ENCODE results near the gene GHITM. TPM values are rescaled to one million over a fixed set of nuclear protein-coding genes. Genes with fewer than 3 reads are reported as not detected.
A peak's percentile ranks its signal among the peaks of the same experiment; 100 is the strongest.
"Not testable (repeated sequence)": the region's sequence is repeated elsewhere in the genome, so short reads cannot be mapped to it uniquely, and the experiment has no call there.

The GHITM gene, protein sequence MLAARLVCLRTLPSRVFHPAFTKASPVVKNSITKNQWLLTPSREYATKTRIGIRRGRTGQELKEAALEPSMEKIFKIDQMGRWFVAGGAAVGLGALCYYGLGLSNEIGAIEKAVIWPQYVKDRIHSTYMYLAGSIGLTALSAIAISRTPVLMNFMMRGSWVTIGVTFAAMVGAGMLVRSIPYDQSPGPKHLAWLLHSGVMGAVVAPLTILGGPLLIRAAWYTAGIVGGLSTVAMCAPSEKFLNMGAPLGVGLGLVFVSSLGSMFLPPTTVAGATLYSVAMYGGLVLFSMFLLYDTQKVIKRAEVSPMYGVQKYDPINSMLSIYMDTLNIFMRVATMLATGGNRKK
- 100 to 1,000 TPM; 192 to 197 TPM for total RNA-seq

DNA sequence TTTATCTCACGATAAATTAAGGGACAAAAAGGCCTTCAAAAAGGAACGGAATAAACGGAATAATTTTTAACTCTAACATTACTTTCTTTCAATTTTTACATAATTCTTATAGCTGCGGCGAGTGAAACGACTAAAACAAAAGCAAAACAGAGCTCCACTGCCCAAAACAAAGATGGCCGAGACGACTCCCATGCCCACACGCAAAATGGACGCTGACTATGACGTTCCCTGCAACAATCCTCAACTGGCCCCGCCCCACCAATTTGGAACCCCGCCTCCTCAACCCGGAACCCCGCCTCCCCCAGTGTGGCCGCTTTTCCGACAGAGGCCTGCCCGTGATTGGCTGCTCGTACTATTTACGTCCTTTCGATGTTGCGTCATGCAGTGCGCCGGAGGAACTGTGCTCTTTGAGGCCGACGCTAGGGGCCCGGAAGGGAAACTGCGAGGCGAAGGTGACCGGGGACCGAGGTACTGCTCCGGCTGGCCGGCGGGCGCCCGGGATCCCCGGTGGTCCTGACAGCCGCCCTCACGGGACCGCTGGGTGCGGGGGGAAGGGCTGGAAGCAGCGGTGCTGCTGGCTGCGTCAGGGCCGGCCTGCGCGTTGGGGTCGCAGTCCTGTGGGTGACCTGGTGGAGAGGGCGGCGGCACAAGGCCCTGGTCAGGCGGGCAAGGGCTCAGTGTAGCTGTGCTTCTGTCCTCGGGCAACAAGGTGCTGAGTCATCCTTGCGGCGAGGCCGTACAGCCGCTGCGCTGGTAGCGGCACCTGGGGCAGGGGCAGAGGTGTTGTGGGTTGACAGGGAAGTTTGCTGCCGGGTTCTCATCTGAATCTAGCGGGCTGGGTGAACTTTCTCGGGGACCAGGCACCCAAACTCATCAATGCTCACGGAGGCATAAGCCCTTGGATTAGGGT lies at the start of gene GHITM:
GHITM (plus strand) TSS at position 384 of the 910 bp plus-strand sequence. CDS start 1,992 bp downstream, outside the sequence.
- Mint-ChIP-seq H3K4me1 (ENCODE audit: low read depth) (peaks cover 34% of the 10 kb centered on the region), H3K36me3 (peaks cover 20% of the 10 kb centered on the region), H3K4me3 (peak within 1 kb of the TSS; percentile 97), H3K27me3 (no peaks in the 10 kb centered on the region), H3K27ac (peak within 1 kb of the TSS; percentile 95), H3K9me3 (no peaks in the 10 kb centered on the region)
- CTCF ChIA-PET, result interaction anchor here (0.9 to 3.2 kb wide), 5 partner anchors 8 to 195 kb away, joined by 3 to 26 read pairs (median 3); no protein-coding TSS in a partner anchor
- intact Hi-C loops (cut with micrococcal nuclease), result loop anchor here (1.0 to 5.0 kb wide), 8 partner anchors 9 to 459 kb away; partner anchors contain the start of genes CCSER2 and CDHR1
- peak; percentile 100 for DNase-seq
- POLR2A ChIA-PET, result interaction anchor here (1.1 to 1.2 kb wide), 3 partner anchors 9 to 189 kb away, joined by 3 to 6 read pairs (median 4); partner anchors contain the start of gene CCSER2

DNA sequence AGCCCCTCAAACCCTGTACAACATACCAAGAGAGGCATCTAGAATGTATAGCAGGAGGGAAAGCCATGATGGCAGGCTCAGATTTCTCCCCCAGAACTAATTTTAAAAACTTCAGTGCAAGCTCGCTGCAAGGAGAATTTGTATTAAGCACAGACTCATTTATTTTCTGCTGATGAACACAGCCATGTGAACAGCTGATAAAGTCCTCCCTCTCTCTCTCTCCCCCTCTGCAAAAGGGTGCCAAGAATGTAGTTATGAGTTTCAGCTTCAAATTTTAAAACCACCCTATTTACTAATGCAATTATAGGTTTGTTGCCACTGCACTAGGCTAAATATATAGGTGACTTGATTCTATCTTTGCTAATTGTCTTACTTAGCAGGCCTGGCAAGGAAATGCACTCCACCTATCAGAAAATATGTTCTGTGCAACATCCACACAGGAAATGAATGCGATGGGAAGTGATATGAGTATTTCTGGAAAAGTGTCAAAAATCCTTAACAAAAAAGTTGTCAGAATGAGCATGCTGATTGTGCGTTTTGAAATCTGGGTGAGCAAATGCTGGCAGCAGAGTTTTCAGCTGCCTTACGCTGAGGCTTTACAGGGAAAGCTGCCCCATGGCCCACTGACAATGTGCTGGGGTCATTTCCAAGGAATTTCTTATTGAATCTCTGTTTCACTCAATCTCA lies 43.4 kb upstream of the GHITM start:
- H3K27me3 Mint-ChIP-seq, result no peaks in the 10 kb centered on the region
- DNase-seq, result no peak
- H3K9me3 Mint-ChIP-seq, result no peaks in the 10 kb centered on the region
- H3K4me3 Mint-ChIP-seq, result no peak overlapping the region
- POLR2A ChIA-PET, result no interaction called here
- intact Hi-C loops (cut with micrococcal nuclease), result no loop called here
- CTCF ChIA-PET, result interaction anchor here (1.1 kb wide), 1 partner anchor 10 kb away, joined by 3 read pairs; no protein-coding TSS in a partner anchor
- no peaks in the 10 kb centered on the region for H3K4me1 Mint-ChIP-seq (ENCODE audit: low read depth)
- no peak overlapping the region for H3K27ac Mint-ChIP-seq
- no peaks in the 10 kb centered on the region for H3K36me3 Mint-ChIP-seq

DNA sequence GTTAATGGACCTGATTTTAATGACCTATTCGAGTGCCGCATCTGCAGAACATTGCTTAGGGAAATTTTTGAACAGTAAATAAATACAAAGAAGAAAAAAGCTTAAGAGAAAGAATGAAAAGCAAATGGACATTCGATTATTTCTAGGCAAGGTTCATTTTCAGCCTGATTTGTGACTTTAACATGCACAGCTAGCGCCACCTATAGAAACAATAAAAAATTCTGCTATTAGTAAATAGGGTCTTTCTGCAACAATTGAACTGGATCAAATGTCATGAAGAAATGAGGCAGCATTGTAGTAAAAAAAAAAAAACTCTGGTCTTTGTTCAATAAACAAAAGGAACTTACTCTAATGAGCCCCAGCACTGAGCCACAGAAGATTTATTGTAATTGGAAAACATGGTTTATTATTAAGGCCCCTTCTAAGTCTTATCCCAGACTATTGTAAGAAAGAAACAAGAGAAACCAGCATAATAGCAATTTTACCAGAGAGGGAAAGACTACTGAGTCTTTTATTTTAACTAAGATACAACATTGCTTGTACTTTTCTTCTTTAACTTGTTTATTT lies 41.4 kb upstream of the GHITM start:
- H3K9me3 Mint-ChIP-seq, result no peaks in the 10 kb centered on the region
- no peaks in the 10 kb centered on the region for H3K36me3 Mint-ChIP-seq
- CTCF ChIA-PET, result interaction anchor here (0.7 to 2.1 kb wide), 5 partner anchors 10 to 610 kb away, joined by 3 to 8 read pairs (median 6); no protein-coding TSS in a partner anchor
- no peak overlapping the region for H3K27ac Mint-ChIP-seq
- no peaks in the 10 kb centered on the region for H3K4me1 Mint-ChIP-seq (ENCODE audit: low read depth)
- POLR2A ChIA-PET, result no interaction called here
- H3K27me3 Mint-ChIP-seq, result no peaks in the 10 kb centered on the region
- no peak overlapping the region for H3K4me3 Mint-ChIP-seq
- intact Hi-C loops (cut with micrococcal nuclease), result no loop called here
- DNase-seq, result no peak

DNA sequence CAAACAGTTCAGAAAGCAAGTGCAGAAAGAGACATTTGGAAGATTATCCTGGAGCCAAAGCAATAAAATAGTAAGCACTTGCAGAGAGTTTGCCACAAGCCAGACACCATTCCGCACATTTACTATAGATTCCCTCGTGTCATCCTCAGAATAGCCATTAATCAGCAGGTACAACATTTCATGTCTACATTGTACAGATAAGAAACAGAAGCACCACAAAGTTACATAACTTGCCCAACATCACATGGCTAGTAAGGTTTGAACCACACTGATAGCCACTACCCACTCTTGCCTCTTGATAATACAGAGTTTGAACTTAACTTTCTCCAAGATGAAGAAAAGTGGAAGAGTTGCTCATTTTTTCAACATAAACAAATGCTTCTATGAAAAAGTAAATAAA lies 40.6 kb upstream of the GHITM start:
- Mint-ChIP-seq H3K27ac (no peak overlapping the region), H3K4me1 (ENCODE audit: low read depth) (no peaks in the 10 kb centered on the region), H3K27me3 (no peaks in the 10 kb centered on the region), H3K4me3 (no peak overlapping the region), H3K9me3 (no peaks in the 10 kb centered on the region), H3K36me3 (no peaks in the 10 kb centered on the region)
- CTCF ChIA-PET, result interaction anchor here (1.6 to 2.1 kb wide), 2 partner anchors 10 to 39 kb away, joined by 4 to 6 read pairs; no protein-coding TSS in a partner anchor
- POLR2A ChIA-PET, result no interaction called here
- no peak for DNase-seq
- intact Hi-C loops (cut with micrococcal nuclease), result no loop called here

DNA sequence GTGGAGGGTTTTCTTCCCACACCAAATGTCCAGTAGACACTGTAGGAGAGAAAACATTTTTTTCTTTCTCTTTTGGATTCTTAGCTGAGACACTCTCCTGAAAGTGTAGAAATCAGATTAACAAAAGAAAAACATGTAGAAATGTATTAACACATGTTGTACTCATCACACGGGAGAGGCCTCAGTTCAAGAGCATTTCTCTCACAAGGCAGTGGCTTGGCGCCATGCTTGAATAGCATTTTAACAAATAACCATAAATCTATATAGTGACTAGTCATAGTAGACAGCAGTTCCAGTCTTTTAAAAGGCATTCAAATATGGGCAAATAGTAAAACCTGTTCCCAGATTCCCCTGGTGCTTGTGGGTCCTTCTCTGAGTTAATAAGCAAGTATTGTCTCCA lies 38.3 kb upstream of the GHITM start:
- DNase-seq, result no peak
- Mint-ChIP-seq H3K4me3 (no peak overlapping the region), H3K9me3 (no peaks in the 10 kb centered on the region), H3K27me3 (no peaks in the 10 kb centered on the region), H3K27ac (no peak overlapping the region), H3K4me1 (ENCODE audit: low read depth) (no peaks in the 10 kb centered on the region), H3K36me3 (no peaks in the 10 kb centered on the region)
- ChIA-PET CTCF (no interaction called here), POLR2A (no interaction called here)
- intact Hi-C loops (cut with micrococcal nuclease), result no loop called here

DNA sequence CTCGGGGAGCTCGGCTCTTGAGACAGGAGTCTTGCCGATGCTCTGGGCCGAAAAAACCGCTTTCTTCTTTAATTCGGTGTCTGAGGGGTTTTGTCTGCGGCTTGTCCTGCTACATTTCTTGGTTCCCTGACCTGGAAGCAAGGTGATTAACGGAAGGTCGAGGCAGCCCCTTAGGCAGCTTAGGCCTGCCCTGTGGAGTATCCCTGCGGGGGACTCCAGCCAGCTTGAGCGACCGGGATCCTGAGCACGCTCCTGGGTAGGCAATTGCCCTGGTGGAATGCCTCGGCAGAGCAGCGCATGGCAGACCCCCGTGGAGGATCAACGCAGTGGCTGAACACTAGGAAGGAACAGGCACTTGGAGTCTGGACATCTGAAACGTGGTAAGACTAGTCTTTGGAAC lies 30.5 kb upstream of the GHITM start:
- ChIA-PET POLR2A (no interaction called here), CTCF (no interaction called here)
- Mint-ChIP-seq H3K4me1 (ENCODE audit: low read depth) (no peaks in the 10 kb centered on the region), H3K4me3 (no peak overlapping the region), H3K27ac (no peak overlapping the region), H3K9me3 (no peaks in the 10 kb centered on the region), H3K36me3 (no peaks in the 10 kb centered on the region), H3K27me3 (peaks cover 6% of the 10 kb centered on the region)
- intact Hi-C loops (cut with micrococcal nuclease), result no loop called here
- DNase-seq, result no peak

DNA sequence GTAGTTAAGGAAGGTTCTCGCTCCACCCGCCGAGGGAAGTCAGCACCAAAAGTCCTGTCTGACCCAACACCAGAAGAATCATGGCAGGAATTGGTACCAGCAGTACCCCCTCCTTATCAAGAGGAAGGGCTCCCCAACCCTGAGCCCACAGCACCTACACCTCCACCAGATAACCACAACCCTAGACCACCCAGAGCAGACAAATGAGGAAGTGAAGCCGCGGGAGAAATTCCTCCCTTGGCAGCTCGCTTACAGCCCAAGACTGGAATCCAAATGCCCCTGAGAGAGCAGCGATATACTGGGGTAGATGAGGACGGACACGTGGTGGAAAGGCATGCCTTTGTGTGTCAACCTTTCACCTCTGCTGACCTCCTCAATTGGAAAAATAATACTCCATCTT lies 29.5 kb upstream of the GHITM start:
- H3K27ac Mint-ChIP-seq; H3K4me3 Mint-ChIP-seq; DNase-seq; H3K4me1 Mint-ChIP-seq (ENCODE audit: low read depth); intact Hi-C loops (cut with micrococcal nuclease); H3K27me3 Mint-ChIP-seq; H3K9me3 Mint-ChIP-seq; H3K36me3 Mint-ChIP-seq; POLR2A ChIA-PET; CTCF ChIA-PET: not testable (repeated sequence)

DNA sequence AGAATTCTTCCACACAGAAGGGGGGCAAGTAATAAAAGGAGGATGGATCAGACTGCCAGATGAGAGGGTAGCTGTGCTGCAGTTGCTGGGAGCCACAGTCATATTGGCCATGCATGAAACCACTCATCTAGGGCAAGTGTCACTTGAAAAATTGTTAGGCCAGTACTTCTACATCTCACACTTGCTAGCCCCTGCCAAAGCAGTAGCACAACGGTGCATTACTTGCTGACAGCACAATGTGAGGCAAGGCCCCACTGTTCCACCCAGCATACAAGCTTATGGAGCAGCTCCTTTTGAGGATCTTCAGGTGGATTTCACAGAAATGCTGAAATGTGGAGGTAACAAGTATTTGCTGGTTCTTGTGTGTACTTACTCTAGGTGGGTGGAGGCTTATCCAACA lies 25.8 kb upstream of the GHITM start:
- H3K27me3 Mint-ChIP-seq, result peaks cover 12% of the 10 kb centered on the region
- H3K4me3 Mint-ChIP-seq; POLR2A ChIA-PET; DNase-seq; H3K27ac Mint-ChIP-seq; H3K4me1 Mint-ChIP-seq (ENCODE audit: low read depth); intact Hi-C loops (cut with micrococcal nuclease); H3K36me3 Mint-ChIP-seq; H3K9me3 Mint-ChIP-seq: not testable (repeated sequence)
- CTCF ChIA-PET, result interaction anchor here (1.0 kb wide), 2 partner anchors 9 to 61 kb away, joined by 3 read pairs; no protein-coding TSS in a partner anchor

DNA sequence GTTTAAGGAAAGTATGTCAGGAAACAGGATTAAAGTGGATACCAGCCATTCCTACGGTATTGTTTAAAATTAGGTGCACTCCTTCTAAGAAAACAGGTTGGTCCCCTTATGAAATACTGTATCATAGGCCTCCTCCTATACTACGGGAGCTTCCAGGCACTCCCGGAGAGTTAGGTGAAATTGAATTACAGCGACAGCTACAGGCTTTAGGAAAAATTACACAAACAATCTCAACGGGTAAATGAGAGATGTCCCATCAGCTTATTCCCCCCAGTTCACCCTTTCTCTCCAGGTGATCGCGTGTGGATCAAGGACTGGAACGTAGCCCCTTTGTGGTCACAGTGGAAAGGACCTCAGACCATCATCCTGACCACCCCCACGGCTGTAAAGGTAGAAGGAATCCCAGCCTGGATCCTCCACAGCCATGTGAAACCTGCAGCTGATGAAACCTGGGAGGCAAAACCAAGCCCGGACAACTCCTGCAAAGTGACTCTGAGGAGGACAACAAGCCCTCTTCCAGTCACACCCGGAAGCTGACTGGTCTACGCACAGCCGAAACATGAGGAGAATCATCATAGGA lies 25.1 kb upstream of the GHITM start:
- CTCF ChIA-PET, result interaction anchor here (1.0 kb wide), 2 partner anchors 10 to 60 kb away, joined by 3 read pairs; no protein-coding TSS in a partner anchor
- Mint-ChIP-seq H3K27ac (no peak overlapping the region), H3K4me1 (ENCODE audit: low read depth) (peaks cover 4% of the 10 kb centered on the region), H3K9me3 (no peaks in the 10 kb centered on the region), H3K36me3 (no peaks in the 10 kb centered on the region), H3K27me3 (peaks cover 14% of the 10 kb centered on the region), H3K4me3 (no peak overlapping the region)
- no peak for DNase-seq
- POLR2A ChIA-PET, result no interaction called here
- intact Hi-C loops (cut with micrococcal nuclease), result no loop called here

DNA sequence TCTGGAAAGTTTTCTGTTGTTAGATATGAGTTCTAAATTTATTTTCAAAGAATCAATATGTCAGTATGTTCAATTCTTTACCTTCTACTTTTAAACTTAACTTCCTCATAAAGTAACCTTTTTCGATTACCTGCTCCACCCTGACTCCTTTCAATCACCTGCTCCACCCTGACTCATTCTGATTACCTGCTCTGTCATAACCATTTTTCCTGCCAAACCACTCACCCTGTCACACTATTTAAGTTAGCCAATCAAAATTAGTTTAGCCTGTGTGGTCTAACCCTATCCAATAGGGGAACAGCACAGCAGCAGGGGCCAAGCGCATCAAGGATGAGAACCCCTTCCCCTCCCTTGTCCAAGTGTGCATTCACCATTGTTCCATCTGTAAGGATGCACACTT lies 22.1 kb upstream of the GHITM start:
- POLR2A ChIA-PET; H3K27ac Mint-ChIP-seq; H3K36me3 Mint-ChIP-seq; intact Hi-C loops (cut with micrococcal nuclease); H3K27me3 Mint-ChIP-seq; H3K9me3 Mint-ChIP-seq; H3K4me1 Mint-ChIP-seq (ENCODE audit: low read depth); H3K4me3 Mint-ChIP-seq; CTCF ChIA-PET; DNase-seq: not testable (repeated sequence)

DNA sequence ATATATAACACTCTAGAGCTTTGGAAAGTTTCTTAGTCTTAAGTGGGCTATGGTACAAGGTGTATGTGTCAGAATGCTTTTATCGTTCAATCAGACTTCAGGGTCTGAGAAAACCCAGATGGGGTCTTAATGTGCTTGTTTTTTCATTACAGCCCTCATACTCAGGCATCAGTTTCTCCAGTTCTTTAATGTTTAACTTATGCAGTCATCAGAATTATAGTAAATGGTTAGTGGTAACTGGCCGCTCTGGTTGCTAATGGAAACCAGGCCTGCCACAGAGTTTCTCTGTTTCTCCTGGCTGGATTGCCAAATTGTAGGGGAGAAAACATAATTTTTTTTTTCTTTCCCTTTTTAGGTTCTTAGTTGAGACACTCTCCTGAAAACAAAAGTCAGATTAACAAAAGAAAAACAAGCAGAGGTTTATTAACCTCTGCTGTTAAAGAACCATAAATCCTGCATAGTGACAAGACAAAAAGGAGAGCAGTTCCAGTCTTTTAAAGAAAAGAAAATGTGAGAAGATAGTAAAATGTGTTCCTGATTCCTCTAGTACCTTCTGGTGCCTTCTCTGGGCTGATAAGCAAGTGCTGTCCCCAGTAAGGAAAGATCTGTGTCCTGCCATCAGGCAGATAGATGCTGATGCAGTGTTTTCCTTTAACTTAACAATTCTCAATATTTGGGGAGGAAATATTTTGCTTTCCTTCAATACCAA lies 21.5 kb upstream of the GHITM start:
- Mint-ChIP-seq H3K27ac (no peak overlapping the region), H3K27me3 (peaks cover 8% of the 10 kb centered on the region), H3K4me3 (no peak overlapping the region), H3K4me1 (ENCODE audit: low read depth) (peaks cover 4% of the 10 kb centered on the region), H3K36me3 (no peaks in the 10 kb centered on the region), H3K9me3 (no peaks in the 10 kb centered on the region)
- intact Hi-C loops (cut with micrococcal nuclease), result no loop called here
- ChIA-PET POLR2A (no interaction called here), CTCF (no interaction called here)
- no peak for DNase-seq
